Epithelial cell of prostate (primary cell): ENCODE measurements around the gene TOR1AIP2.

Source experiments
- DNase-seq: peaks from one replicate; pipeline ENCODE4 v3.0.0-alpha.2; 2011; ENCODE audit warnings: low read depth, low spot score
- H3K27ac ChIP-seq: fragments of 450-650 bp; 2 replicates; pipeline ENCODE4 v1.5.1; 2017; ENCODE audit warnings: mild to moderate bottlenecking

Gene TOR1AIP2

DNA sequence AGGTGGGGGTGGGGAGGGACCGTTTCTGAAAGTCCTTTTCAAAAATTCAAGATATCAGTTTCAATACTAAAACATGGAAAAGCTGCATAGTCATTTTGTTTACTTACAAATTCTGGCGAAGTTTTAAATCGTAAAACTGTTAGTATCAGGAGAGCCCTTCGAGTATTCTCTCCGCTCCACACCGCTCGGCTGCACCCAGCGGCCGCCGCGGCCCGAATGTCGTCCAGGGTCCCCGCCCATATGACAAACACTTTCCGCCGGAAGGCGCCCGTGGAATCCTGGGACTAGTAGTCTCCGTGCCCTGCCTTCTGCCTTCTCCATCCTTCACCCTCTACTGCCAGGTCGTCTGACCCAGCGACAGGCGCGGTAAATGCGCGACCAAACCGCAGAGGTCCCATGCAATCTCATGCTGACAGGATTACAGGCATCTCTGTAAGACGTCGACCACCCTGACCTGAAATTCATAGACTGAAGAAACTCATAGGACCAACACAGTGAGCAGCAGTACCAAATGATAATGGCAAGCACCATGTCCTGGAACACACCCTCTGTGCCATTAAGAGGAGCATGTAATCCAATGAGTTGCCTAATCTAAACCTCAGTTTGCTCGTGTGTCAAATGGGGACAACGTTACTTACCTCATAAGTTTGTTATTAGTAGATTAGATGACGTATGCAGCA lies at the start of gene TOR1AIP2:
TSS of gene TOR1AIP2 (minus strand) at position 218 of the 680 bp plus-strand sequence. CDS start 25,138 bp downstream, outside the sequence.
- H3K27ac ChIP-seq, result peak within 1 kb of the TSS; percentile 58
- DNase-seq, result peak; percentile 16

DNA sequence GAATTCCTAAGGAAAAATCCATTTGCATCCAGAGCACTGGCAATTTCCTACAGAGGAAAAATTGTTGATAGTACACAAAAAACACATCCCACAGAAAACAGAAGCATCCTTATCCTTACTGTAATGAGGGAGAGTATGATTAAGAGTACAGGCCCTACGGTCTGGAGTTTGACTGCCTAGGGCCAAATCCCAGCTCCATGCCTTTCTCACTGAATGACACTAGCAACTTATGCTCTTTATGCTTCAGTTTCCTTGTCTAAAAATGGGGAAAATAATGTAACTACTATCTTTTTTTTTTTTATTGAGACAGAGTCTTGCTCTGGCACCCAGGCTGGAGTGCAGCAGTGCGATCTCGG lies 49.2 kb upstream of the TOR1AIP2 start:
- no peak for DNase-seq
- H3K27ac ChIP-seq, result peak overlapping the region; percentile 50

DNA sequence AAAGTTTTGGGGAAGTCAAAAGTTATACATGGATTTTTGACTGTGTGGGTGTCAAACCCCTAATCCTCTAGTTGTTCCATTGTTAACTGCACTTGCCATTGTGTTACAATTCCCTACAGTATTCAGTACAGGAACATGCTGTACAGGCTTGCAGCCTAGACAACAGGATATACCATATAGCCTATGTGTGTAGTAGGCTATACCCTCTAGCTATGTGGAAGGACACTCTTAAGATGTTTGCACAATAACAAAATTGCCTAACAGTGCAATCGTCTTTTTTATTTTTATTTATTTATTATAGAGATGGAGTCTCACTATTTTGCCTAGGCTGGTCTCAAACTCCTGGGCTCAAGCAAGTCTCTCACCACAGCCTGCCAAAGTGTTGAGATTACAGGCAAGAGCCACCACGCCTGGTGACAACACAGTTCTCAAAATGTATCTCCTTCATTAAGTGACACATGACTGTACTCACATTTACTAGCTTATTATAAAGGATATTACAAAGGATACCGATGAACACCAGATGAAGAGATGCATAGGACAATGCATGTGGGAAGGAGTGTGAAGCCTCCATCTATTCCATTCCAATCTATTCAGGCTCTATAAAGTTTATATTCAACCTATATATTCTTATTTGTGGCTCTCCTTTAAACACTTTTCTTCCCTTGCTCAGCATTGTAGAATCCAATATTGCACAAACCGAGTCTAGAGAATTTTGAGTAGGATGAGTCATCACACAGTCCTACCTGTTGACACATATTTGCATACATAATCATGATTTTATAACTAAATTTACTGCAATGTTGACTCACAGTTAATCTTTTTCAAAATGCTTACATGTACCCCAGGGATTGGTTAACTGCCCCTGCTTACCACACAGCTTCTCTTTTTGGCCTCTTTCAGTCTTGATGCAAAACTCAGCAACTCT lies 48.6 kb upstream of the TOR1AIP2 start:
- peak overlapping the region; percentile 50 for H3K27ac ChIP-seq
- peak; percentile 52 for DNase-seq

DNA sequence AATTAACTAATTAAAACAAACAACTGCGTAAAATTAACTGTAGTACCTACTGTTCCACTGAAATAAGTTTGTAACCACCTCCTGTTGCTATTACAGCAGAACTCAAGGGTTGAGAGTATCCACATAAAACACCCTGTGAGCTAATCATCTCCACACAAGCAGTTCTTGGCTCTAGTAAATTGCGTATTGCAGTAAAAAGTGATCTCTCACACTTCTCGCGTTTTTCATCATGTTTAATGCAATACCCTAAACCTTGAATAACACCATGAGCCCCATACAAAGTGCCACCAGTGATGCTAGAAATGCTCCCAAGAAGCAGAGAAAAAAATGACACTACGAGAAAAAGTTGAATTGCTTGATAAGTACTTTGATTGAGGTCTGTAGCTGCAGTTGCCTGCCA lies 47.7 kb upstream of the TOR1AIP2 start:
- H3K27ac ChIP-seq, result no peak overlapping the region
- DNase-seq, result no peak

DNA sequence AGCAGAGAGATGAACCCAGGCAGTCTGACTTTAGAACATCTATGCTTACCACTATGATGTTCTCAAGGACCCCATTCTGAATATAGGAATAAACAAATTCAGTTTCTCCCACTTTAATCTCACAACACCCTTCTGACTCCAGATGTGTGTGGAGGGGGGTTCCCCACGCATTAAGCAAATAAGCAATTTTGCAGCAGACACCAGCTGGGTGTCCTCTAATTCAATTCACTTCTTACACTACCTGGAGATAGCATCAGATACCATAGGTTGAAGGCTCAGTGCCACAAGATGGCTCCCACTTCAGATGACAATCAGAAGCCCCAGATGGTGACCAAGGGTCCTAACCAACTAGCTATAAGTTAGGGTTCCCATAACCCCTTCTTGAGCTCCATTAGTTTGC lies 46.7 kb upstream of the TOR1AIP2 start:
- no peak overlapping the region for H3K27ac ChIP-seq
- no peak for DNase-seq

DNA sequence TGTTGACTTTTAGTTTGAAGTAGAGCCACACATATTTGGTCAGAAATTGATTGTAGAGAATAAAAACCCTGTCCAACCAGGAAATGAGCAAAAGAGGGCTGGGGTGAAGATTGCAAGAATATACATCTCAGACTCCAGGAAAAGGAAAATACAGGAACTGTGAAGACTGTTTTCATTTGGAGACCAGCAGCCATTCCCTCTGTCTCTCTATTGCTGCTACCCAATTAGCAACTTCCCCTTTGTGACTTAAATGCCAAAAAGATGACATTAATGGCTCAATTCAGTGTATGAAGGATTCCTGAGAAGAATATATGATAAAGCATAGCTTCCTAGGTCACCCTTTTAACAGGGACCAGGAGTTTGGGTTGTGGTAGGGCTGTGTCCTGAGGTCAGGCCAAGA lies 45.4 kb upstream of the TOR1AIP2 start:
- no peak for DNase-seq
- no peak overlapping the region for H3K27ac ChIP-seq

DNA sequence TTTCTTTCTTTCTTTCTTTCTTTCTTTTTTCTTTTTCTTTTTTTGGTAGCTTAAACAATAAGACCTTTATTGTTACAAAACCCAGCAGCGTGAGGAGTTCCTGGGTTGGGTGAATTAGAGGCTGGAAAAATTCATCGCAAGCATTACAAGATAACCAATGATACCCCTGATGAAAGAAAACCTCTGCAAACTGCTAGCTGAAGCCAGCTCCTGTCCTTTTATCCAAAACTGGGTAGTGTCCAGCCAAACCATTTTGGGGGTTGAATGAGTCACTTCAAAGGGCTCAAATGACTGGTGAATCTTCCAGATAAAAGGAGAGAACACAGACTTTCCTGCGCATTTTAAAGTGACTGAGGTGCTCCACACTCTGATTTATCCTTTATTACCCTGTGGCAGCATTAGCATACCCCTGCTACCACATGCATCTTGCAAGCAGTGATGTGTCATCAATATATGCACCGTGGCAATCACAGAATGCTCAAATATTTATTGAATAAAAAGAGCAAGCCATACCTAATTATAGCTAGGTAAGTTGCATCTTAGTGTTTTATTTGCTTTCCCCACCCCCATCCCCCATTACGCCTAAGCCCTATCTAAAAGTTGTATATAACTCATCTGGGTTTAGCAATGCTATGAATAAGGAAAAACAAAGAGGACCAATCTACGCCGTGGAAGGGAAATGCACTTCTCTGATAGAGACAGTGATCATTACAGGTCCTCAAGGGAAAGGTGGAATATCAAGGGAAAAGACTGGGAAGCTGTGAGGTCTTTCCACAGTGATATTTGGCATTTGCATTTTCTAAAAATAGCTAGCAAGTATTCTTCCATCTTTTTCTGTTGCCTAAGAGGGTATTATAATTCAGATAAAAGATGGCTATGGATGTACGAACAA lies 44.6 kb upstream of the TOR1AIP2 start:
- DNase-seq, result no peak
- H3K27ac ChIP-seq, result no peak overlapping the region

DNA sequence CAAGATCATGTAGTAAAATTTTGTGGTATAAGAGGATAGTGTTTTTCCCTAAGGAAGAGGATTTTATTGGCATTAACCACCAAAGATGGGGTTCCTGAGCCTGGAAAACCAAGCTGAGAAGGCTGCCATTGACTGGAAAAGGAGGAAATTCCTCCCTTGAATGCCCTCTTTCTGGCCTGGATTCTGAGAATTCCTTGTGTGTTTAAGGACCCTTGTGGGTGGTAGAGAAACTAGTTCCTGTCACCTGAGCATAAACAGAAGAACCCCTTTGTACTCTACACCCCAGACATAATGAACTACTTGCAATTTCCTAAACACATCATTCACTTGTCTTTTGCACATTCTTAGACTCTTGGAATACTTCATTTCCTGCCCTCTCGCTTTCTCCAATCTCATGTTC lies 43.9 kb upstream of the TOR1AIP2 start:
- H3K27ac ChIP-seq, result no peak overlapping the region
- no peak for DNase-seq

DNA sequence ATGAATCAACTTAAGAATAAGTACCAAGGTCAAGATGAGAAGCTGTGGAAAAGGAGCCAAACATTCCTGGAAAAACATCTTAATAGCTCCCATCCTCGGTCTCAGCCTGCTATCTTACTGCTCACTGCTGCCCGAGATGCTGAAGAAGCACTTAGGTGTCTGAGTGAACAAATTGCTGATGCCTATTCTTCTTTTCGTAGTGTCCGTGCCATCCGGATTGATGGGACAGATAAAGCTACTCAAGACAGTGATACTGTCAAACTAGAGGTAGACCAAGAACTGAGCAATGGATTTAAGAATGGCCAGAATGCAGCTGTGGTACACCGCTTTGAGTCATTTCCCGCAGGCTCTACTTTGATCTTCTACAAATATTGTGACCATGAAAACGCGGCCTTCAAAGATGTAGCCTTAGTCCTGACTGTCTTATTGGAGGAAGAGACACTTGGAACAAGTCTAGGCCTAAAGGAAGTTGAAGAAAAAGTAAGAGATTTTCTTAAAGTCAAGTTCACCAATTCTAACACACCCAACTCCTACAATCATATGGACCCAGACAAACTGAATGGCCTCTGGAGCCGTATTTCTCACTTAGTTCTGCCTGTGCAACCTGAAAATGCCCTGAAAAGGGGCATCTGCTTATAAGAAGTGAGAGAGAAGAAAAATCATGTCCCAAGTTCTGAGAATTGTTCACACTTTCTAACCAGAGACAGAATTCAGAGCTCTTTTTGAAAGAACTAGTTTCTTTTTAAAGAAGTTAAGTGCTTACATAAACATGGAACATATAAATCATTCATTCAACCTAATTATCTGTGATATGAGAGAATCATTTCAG lies 40.2 kb upstream of the TOR1AIP2 start:
- no peak overlapping the region for H3K27ac ChIP-seq
- no peak for DNase-seq

DNA sequence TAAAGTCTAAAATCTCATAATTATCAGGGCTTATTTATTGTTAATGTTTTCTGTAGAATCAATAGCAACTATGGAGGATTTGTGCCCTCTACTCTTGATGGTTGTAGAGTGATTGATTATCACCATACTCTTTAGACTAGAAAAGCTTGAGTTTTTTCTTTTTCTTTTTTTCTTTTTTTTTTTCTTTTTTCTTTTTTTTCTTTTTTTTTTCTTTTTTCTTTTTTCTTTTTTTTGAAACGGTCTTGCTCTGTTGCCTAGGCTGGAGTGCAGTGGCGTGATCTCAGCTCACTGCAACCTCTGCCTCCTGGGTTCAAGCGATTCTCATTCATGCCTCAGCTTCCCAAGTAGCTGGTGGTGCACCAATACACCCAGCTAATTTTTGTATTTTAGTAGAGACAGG lies 34.2 kb upstream of the TOR1AIP2 start:
- DNase-seq, result no peak
- no peak overlapping the region for H3K27ac ChIP-seq

DNA sequence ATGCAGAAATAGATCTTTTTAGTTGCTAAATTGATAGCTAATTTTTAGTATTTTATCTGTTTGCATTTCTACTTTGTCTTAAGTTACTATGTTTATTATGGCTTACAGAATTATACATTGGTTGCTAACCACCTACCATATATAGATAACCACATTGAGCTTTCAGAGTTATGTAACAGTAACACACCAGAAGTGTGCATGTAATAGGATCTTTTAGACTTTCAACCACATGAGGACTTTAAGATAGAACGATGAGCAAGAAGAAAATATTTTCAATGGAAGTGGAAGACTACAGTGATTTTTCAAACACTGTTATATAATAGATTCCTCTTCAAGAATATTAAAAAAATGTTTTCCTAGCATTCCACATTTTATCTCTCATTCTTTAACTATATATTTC lies 33.3 kb upstream of the TOR1AIP2 start:
- DNase-seq, result no peak
- H3K27ac ChIP-seq, result no peak overlapping the region

DNA sequence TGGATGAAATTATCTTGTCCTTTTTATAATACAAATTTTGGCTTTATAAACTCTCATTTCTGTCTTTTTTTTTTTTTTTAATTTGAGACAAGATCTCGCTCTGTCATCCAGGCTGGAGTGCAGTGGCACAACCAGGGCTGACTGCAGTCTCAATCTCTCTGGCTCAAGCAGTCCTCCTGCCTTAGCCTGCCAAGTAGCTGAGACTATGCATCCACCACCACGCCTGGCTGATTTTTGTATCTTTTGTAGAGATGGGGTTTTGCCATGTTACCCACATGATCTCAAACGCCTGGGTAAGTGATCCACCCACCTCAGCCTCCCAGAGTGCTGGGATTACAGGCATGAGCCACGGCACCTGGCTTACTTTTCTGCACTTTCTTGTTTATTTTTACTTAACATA lies 12.0 kb upstream of the TOR1AIP2 start:
- no peak overlapping the region for H3K27ac ChIP-seq
- no peak for DNase-seq

DNA sequence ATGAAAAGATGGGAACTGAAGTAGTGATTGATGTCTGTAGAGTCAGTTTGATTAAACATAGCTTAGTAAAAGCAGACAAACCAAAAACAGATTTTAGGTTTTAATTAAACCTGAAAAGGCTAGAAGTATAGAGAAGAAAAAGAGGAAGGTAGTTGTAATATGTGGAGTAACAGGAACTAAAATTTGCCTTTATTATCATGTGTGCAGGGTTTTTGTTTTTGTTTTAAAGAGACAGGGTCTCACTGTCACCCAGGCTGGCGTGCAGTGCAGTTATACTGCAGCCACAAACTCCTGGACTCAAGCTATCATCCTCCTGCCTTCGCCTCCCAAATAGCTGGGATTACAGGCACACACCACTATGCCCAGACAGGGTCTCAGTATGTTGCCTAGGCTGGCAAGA lies 10.5 kb upstream of the TOR1AIP2 start:
- DNase-seq, result no peak
- no peak overlapping the region for H3K27ac ChIP-seq

DNA sequence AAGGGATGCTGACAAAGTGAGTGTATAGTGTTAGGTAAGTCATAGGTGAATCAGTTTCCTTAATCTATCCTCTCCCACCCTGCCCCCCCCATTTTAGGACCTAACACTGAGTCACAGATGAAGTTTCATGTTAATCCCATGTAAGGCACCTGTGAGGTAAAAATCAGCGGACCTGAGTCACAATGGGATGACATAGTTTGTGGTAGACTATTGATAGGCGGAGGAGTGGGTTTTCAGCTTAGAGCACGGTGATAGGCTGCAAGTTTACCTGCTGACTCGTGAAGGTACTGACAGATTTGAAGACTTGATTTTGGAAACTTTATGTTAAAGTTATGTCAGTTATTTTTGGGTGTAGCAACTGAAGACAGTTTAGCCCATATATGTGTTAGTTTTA lies 6.1 kb upstream of the TOR1AIP2 start:
- H3K27ac ChIP-seq, result peak overlapping the region; percentile 98
- DNase-seq, result peak; percentile 94

DNA sequence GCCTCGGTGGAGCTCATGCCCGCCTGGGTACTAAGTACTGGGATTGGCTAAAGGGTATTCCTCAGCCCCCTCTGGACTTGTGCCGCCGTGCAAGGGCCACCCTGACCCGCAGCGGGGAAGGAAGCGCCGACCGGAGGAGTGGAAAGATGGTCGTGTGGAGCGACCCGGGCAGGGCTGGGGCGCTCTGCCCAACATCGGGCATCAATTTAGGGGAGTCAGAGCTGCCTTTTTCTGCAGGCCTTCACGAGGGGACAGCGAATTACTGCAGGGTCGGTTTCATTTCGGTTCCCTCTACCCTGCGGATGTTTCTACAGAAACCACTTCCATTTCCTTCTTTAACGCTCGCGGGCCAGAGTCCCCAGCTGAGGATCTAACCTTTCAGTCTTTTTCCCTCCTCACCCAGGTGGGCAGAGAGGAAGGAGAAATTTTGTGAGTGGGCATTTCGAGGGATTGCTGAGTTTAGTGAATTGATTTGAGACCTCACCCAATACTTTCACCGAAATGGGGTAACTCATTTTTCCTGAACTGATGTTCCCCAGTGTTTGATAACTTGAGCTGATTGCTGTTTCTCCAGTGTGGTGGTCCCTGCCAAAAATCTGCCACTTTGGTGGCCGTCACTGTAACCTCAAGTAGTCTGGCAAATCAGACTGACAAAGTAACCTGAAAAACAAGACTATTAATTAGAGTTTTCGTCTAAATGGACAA lies 5.6 kb upstream of the TOR1AIP2 start:
- H3K27ac ChIP-seq, result peak overlapping the region; percentile 98
- DNase-seq, result no peak

DNA sequence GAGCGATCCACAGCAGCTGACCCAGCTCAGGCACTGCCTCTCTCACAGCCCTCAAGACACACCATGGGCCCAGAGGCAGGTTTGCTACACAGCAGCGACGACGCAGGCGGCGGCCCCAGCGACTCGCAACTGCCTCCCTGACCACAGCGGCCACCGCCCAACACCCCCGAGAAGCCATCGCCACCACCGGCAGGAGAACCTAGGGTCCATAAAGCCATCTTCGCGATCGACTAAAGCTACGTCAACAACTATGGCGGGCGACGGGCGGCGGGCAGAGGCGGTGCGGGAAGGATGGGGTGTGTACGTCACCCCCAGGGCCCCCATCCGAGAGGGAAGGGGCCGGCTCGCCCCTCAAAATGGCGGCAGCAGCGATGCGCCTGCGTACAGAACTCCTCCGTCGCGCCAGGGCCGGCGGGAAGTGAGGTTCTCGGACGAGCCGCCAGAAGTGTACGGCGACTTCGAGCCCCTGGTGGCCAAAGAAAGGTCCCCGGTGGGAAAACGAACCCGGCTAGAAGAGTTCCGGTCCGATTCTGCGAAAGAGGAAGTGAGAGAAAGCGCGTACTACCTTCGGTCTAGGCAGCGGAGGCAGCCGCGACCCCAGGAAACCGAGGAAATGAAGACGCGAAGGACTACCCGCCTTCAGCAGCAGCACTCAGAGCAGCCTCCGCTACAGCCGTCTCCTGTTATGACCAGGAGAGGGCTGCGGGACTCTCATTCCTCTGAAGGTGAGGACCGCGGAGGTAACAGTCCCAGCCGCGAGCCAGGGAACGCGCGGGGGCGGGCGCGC lies 4.8 kb upstream of the TOR1AIP2 start, which contains the start of gene TOR1AIP1:
TSS of gene TOR1AIP1 (plus strand) at position 33 of the 787 bp plus-strand sequence. CDS start at position 251, 218 bp downstream.
- H3K27ac ChIP-seq, result peak within 1 kb of the TSS; percentile 98
- DNase-seq, result peak; percentile 86

DNA sequence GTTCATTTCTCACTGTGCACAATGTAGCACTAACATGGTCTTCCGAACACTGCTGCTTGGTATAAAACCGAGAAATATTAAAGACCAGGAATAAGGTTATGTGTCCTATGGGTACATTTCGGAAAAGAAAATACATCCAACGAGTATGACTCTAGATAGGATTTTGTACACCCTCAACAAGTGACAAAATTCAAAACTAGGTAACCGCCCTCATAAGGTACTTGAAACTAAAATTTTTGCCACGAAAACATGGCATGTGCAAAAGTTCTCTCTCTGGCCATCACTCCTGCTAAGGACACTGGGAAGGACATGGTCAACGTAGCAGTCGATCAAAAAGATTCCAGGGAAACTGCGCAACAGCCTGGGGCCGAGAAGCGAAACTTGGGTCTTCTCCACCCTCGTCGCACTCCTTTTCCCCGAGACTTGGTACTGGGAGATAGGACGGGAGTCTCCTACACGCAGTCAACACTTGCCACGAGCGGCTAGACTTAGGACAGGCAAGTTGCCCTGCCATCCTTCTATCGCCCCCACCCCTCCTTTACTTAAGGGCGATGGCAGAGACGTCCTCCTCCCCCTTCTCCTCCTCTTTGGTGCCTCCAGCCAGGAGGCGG lies 4.1 kb upstream of the TOR1AIP2 start:
- peak overlapping the region; percentile 98 for H3K27ac ChIP-seq
- DNase-seq, result peak; percentile 59

DNA sequence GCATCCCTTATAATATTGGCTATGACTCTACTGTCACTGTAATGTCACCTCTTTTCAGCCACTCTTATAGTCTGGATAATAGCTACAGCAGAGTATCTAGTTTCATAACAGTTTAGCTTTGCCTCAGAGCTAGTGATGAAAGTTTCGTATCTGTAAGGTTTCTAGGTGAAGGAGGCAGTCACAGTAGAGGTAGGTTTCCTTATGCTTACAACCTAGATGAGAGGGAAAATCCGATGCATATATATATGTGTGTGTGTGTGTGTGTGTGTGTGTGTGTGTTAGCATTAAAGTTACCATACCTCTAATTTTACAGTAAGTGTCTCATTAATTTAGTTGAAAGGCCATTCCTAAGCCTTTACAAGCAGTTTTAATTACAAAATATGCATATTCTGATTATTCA lies 2.2 kb upstream of the TOR1AIP2 start:
- H3K27ac ChIP-seq, result no peak overlapping the region
- DNase-seq, result no peak
